Endothelial cell of umbilical vein (primary cell): ENCODE results near the gene CPZ. TPM values are rescaled to one million over a fixed set of nuclear protein-coding genes. Genes with fewer than 3 reads are reported as not detected.

ENCODE experiments used
- BruUV-seq: library from RNA; stranded (reverse); fragments of 400-500 nt; replicated peaks from 2 replicates; lab custom pipeline; 2021; lab: Mats Ljungman, UMichigan
- CTCF ChIA-PET: fragments of 300-600, 350-600 bp; sonication (Branson Sonifier 250); formaldehyde crosslinking; loops from one replicate; lab custom pipeline; 2021; ENCODE audit warnings: antibody characterized with exemption, inconsistent platforms; lab: Charles Lee
- POLR2A ChIA-PET: fragments of 300-600, 350-600 bp; sonication (Branson Sonifier 250); formaldehyde crosslinking; loops from one replicate; lab custom pipeline; 2021; ENCODE audit warnings: antibody characterized with exemption, inconsistent platforms; lab: Charles Lee
- DNase-seq: peaks from one replicate; pipeline ENCODE4 v3.0.0-alpha.2; 2011; ENCODE audit warnings: low read depth, low spot score
- FAIRE-seq: peaks from 2 replicates; lab custom pipeline; 2011; peaks lifted over from hg19 to GRCh38; lab: Jason Lieb, UNC
- H2AFZ ChIP-seq: 2 replicates; pipeline ENCODE4 v1.6.0; 2012; ENCODE audit warnings: low read depth, low read length, control low read depth, inconsistent platforms
- H3K27ac ChIP-seq: 2 replicates; pipeline ENCODE4 v1.5.1; 2011; ENCODE audit warnings: low read depth, mild to moderate bottlenecking, control low read depth, low read length, moderate library complexity; ENCODE audit not compliant: insufficient read depth
- H3K27me3 ChIP-seq, 2 experiments: 2 replicates each; pipeline versions ENCODE4 v1.6.0 to v1.6.1; 2011; ENCODE audit warnings: low read length in 2 of 2, mixed read lengths in 1 of 2; ENCODE audit not compliant: control insufficient read depth in 2 of 2, insufficient read depth in 2 of 2
- H3K36me3 ChIP-seq, 2 experiments: 2 replicates in 1 of 2; 3 replicates in 1 of 2; pipeline ENCODE4 v1.5.1; 2011; ENCODE audit warnings: low read length in 2 of 2, mild to moderate bottlenecking in 1 of 2, moderate library complexity in 1 of 2; ENCODE audit not compliant: control insufficient read depth in 2 of 2, insufficient read depth in 2 of 2; ENCODE audit errors: extremely low read depth in 1 of 2
- H3K4me1 ChIP-seq: 3 replicates; pipeline ENCODE4 v1.5.1; 2011; ENCODE audit warnings: mild to moderate bottlenecking, low read length; ENCODE audit not compliant: control insufficient read depth, insufficient read depth; ENCODE audit errors: extremely low read depth
- H3K4me2 ChIP-seq: 2 replicates; pipeline ENCODE4 v1.6.1; 2011; ENCODE audit warnings: low read length, control low read depth, mixed read lengths; ENCODE audit not compliant: insufficient read depth
- H3K4me3 ChIP-seq, 3 experiments: fragments of 200-600 bp in 1 of 3; sonication (generic), shearing (Covaris generic) in 1 of 3; replicated peaks in 1 of 3; 2 replicates each; pipeline ENCODE4 v1.5.1; 2011 to 2016; ENCODE audit warnings: control low read depth in 3 of 3, low read length in 3 of 3, mild to moderate bottlenecking in 2 of 3, inconsistent platforms in 1 of 3, low read depth in 1 of 3, moderate library complexity in 1 of 3; ENCODE audit not compliant: insufficient read depth in 1 of 3
- H3K79me2 ChIP-seq: 2 replicates; pipeline ENCODE4 v1.6.0; 2012; ENCODE audit warnings: low read length, inconsistent platforms; ENCODE audit not compliant: control insufficient read depth, insufficient read depth
- H3K9ac ChIP-seq: replicated peaks from 2 replicates; pipeline ENCODE3; 2011; ENCODE audit warnings: low read length, control low read depth; ENCODE audit not compliant: insufficient read depth; ENCODE audit errors: extremely low read depth
- H3K9me1 ChIP-seq: replicated peaks from 3 replicates; pipeline ENCODE4 v1.6.0; 2011; ENCODE audit warnings: mild to moderate bottlenecking, low read length; ENCODE audit not compliant: control insufficient read depth, insufficient read depth; ENCODE audit errors: extremely low read depth
- H3K9me3 ChIP-seq: replicated peaks from 2 replicates; pipeline ENCODE4 v1.5.1; 2012; ENCODE audit warnings: low read length, inconsistent platforms; ENCODE audit not compliant: control insufficient read depth, insufficient read depth
- H4K20me1 ChIP-seq: replicated peaks from 2 replicates; pipeline ENCODE3; 2011; ENCODE audit warnings: mild to moderate bottlenecking, low read length; ENCODE audit not compliant: control insufficient read depth, insufficient read depth; ENCODE audit errors: extremely low read depth
- CTCF ChIP-seq, 2 donors: IDR thresholded peaks; 1 replicate in 1 of 2; 2 replicates in 1 of 2; pipeline ENCODE4 v1.5.1; 2011; ENCODE audit warnings: low read length in 2 of 2, mild to moderate bottlenecking in 2 of 2, moderate library complexity in 2 of 2, control low read depth in 1 of 2, inconsistent platforms in 1 of 2, low read depth in 1 of 2; ENCODE audit not compliant: insufficient read depth in 1 of 2; ENCODE audit errors: extremely low read depth in 1 of 2
- EZH2 ChIP-seq: IDR thresholded peaks from 2 replicates; pipeline ENCODE4 v1.6.1; 2012; ENCODE audit warnings: borderline replicate concordance, low read depth, mild to moderate bottlenecking, moderate library complexity, low read length, inconsistent platforms; ENCODE audit not compliant: severe bottlenecking
- FOS ChIP-seq: IDR thresholded peaks from 2 replicates; pipeline ENCODE4 v1.6.1; 2011; ENCODE audit warnings: mild to moderate bottlenecking, low read length, moderate library complexity, borderline replicate concordance; ENCODE audit not compliant: insufficient read depth
- GATA2 ChIP-seq: IDR thresholded peaks from 2 replicates; pipeline ENCODE4 v1.7.0; 2011; ENCODE audit warnings: low read depth, mild to moderate bottlenecking, moderate library complexity, mixed read lengths, low read length; ENCODE audit not compliant: insufficient read length, insufficient read depth
- JUN ChIP-seq: IDR thresholded peaks from 2 replicates; pipeline ENCODE4 v1.6.1; 2011; ENCODE audit warnings: borderline replicate concordance, low read depth; ENCODE audit not compliant: insufficient read length, insufficient read depth
- MAX ChIP-seq: IDR thresholded peaks from 2 replicates; pipeline ENCODE4 v1.6.1; 2011; ENCODE audit not compliant: insufficient read depth, insufficient read length
- MYC ChIP-seq: IDR thresholded peaks from one replicate; pipeline ENCODE4 v1.6.1; 2011; ENCODE audit warnings: mild to moderate bottlenecking, low read depth, low read length
- POLR2A ChIP-seq: IDR thresholded peaks from 2 replicates; pipeline ENCODE4 v1.6.1; 2012; ENCODE audit warnings: low read depth, mild to moderate bottlenecking, control low read depth, low read length
- POLR2AphosphoS5 ChIP-seq: IDR thresholded peaks from 2 replicates; pipeline ENCODE4 v1.6.1; 2012; ENCODE audit warnings: low read depth, mild to moderate bottlenecking, control low read depth, low read length, moderate library complexity; ENCODE audit not compliant: insufficient read depth
- dilution Hi-C: fragments of 300-500 bp; cut with MboI; formaldehyde crosslinking; loops from one replicate; pipeline ENCODE4 v1.15.0; 2019; ENCODE audit warnings: low sequenced_read_pairs; ENCODE audit not compliant: extremely low pct_ligation_motif_present
- intact Hi-C: fragments of 100-400 bp; cut with micrococcal nuclease; formaldehyde crosslinking; loops from one replicate; pipeline ENCODE4 v1.10.0; 2022
- polyA plus RNA-seq, 4 experiments: library from polyadenylated mRNA; depleted of rRNA in 3 of 4; stranded (reverse) in 3 of 4; unstranded in 1 of 4; fragments of >200 nt; gene quantifications; 2 replicates each; pipeline versions ENCODE4 v1.2.1 to v1.2.3, GENCODE V29; 2011 to 2012; ENCODE audit warnings: missing spikeins in 1 of 4
- total RNA-seq: library from RNA; stranded (reverse); gene quantifications from 2 replicates; pipeline ENCODE4 v1.2.3, GENCODE V29; 2021

The CPZ gene
- total and polyA plus RNA-seq, 2 donors (not counting 3 experiments of a cell fraction or from before 2014, with no cell fraction given) = not detected

GRCh38 chr4:8643986-8644385, 51.4 kb downstream of the CPZ start:
- intact Hi-C loops = no loop called here
- Histone ChIP-seq H3K9me3 (no peaks in the 10 kb centered on the region), H2AFZ (no peak overlapping the region), H3K4me2 (no peak overlapping the region), H3K79me2 (no peaks in the 10 kb centered on the region), H3K36me3 (no peaks in the 10 kb centered on the region), H4K20me1 (no peaks in the 10 kb centered on the region), H3K27me3 (no peaks in the 10 kb centered on the region), H3K9ac (no peak overlapping the region), H3K9me1 (no peaks in the 10 kb centered on the region), H3K4me3 (no peak overlapping the region), H3K27ac (no peak overlapping the region), H3K4me1 (no peaks in the 10 kb centered on the region)
- ChIA-PET POLR2A (no interaction called here), CTCF (no interaction called here)
- dilution Hi-C loops = no loop called here
- no TSS peak for BruUV-seq
- DNase-seq (no peak), FAIRE-seq (no peak)
- TF ChIP-seq CTCF (IDR thresholded peaks at IDR 0.05; ENCODE audit: extremely low read depth in 1 of 2, insufficient read depth in 1 of 2, low read depth in 1 of 2, low read length in 2 of 2) = no peak
- no peak for TF ChIP-seq POLR2A

- Histone ChIP-seq H2AFZ (no peak overlapping the region), H3K9me1 (no peaks in the 10 kb centered on the region), H3K9ac (no peak overlapping the region), H3K4me2 (no peak overlapping the region), H4K20me1 (no peaks in the 10 kb centered on the region), H3K36me3 (no peaks in the 10 kb centered on the region), H3K27ac (no peak overlapping the region), H3K9me3 (no peaks in the 10 kb centered on the region), H3K4me3 (no peak overlapping the region), H3K4me1 (no peaks in the 10 kb centered on the region), H3K27me3 (no peaks in the 10 kb centered on the region), H3K79me2 (no peaks in the 10 kb centered on the region)
- dilution Hi-C loops = no loop called here
- intact Hi-C loops = no loop called here
- ChIA-PET POLR2A (no interaction called here), CTCF (no interaction called here)
- DNase-seq (no peak), FAIRE-seq (no peak)
- TF ChIP-seq JUN (no peak), POLR2A (no peak), FOS (no peak), EZH2 (no peak), GATA2 (no peak), MAX (no peak), POLR2AphosphoS5 (no peak), MYC (no peak), CTCF (IDR thresholded peaks at IDR 0.05; ENCODE audit: extremely low read depth in 1 of 2, insufficient read depth in 1 of 2, low read depth in 1 of 2, low read length in 2 of 2) (no peak)
- no TSS peak for BruUV-seq
Measured at GRCh38 chr4:8644461-8644891, 51.9 kb downstream of the CPZ start.
